AG08396 (cell line): ENCODE data around the gene TMEM154.

Experiments used
- DNase-seq: peaks from one replicate; pipeline ENCODE4 v3.0.0; 2012; ENCODE audit warnings: low spot score, mixed read lengths

TMEM154 gene

DNA sequence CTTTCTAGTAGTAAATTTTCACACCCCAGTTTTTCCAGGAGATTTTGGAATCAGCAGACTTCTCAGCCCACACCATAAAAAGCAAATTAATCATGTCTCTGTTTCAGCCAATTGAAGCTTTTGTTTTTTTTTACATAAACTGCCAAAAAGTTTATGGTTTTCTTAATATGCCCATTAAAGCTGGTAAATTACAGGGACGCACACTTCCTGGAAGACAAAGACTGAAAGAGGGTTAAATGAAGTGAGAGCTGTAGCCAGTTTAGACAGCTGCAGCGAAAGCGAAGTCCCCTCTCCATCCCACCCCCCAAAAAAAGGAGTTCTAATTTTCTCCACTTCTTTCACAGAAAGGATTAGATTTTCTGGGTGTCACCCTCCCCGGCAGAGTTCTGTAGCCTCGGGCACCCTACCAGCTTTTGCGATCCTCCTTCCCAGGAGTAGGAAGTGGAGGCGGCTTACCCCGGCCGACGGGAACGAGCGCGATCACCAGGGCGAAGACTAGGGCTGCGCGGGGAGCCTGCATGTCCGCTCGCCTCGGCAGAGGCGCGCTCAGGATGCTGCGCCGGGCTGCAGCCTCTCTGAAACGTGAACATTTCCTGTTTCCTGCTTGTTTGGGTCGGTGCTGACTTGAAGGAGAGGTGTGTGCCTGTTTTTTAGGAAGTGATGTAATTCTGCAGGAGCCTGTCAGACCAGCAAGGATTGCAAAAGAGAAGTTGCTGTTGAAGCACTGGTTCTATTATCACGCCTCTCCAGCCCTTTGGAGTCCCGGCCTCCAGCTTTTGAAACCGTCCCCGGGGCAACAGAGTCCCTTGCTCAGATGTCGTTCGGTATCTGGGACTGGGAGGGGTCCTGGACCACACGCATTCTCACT lies at the start of gene TMEM154:
TMEM154 (minus strand) TSS at position 584 of the 868 bp plus-strand sequence; CDS start at position 520, 64 bp downstream.
- peak; percentile 41 for DNase-seq

GRCh38 chr4:152729466-152729865 lies 49.7 kb upstream of the TMEM154 start:
- peak; percentile 16 for DNase-seq

DNA sequence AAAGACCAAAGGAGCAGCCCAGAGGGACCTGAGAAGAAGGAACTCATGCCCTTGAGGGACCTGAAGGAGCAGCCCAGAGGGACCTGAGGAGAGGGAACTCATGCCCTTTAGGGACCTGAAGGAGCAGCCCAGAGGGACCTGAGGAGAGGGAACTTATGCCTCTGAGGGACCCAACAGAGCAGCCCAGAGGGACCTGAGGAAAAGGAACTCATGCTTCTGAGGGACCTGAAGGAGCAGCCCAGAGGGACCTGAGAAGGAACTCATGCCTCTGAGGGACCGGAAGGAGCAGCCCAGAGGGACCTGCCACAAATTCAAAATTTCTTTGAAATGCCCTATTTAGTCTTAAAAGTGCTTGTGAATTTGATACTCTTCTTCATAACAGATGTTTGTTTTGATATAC lies 48.5 kb upstream of the TMEM154 start:
- DNase-seq = no peak

DNA sequence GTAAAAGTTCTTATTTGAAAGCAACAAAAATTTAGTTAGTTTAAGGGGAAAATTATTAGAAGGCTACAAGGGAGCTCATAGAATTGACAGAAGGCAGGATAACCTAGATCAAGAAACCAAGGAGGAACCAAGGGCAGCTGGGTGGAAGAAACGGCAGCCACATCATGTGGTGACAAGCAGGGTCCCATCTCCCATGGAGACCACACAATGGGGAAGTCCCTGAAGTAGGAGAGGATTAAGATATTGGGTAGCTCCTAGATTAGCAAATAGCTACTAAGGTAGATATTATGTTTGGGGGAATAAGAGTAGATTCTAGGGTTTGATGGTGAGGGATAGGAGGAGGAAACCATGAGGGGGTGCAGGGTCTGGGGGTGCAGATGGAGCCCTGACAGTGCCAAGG lies 48.0 kb upstream of the TMEM154 start:
- no peak for DNase-seq

DNA sequence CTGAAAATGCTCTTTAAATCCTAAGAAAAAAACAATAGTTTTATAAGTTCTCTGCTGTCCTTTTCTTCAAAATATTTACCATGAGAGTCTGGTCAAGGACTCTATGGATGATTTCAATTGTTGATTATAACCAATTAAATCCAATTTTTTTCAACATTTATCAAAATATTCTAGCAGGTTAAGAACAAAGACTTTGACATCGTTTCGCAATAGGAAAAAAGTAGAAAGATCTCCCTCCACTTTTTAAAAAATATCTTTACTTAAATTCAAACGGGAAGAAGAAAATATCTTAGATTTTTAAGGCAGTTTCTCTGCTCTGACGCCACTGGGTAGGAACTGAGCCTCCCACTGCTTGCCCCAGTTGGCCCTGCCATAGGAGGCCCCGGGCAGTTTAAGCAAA lies 44.7 kb upstream of the TMEM154 start:
- no peak for DNase-seq

DNA sequence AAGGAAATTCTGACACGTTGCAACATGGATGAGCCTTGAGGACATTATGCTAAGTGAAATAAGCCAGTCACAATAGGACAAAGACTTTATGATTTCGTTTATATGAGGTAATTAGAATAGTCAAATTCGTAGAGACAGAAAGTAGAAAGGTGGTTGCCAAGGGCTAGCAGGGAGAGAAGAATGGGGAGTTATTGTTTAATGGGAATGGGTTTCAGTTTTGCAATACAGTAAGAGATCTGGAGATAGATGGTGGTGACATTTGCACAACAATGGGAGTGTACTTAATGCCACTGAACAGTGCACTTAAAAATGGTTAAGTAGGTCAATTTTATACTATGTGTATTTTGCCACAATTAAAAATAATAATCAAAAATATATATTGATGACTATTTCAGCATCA lies 43.4 kb upstream of the TMEM154 start:
- DNase-seq = no peak

DNA sequence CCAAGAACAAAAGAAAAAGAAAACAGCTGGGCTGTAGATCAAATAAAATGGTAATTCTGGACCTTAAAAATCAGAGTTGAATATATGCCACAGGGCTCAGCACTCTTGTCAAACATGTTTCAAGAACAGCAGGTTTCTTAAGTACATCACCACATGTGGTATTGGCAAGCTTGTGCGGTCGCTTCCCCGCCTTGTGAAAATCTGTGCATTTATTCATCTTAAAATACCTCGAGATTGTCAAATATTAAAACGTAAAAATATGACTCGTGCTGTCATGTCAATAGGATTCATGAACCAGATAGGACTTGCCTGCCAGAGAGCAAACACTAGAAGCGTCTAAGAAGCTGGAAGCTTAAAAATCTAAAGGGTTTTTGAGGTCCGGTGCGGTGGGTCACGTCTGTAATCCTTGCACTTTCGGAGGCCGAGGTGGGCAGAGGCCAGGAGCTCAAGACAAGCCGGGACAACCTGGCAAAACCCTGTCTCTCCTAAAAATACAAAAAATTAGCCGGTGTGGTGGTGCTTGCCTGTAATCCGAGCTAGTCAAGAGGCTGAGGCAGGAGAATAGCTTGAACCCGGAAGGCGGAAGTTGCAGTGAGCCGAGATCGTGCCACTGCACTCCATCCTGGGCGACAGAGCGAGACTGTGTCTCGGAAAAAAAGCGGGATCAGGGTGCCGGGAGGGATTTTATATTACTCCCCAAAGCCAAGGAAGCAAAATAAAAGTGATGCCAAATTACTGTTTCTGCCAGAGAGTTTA lies 40.2 kb upstream of the TMEM154 start:
- no peak for DNase-seq

GRCh38 chr4:152719291-152719690 lies 39.5 kb upstream of the TMEM154 start:
- no peak for DNase-seq

DNA sequence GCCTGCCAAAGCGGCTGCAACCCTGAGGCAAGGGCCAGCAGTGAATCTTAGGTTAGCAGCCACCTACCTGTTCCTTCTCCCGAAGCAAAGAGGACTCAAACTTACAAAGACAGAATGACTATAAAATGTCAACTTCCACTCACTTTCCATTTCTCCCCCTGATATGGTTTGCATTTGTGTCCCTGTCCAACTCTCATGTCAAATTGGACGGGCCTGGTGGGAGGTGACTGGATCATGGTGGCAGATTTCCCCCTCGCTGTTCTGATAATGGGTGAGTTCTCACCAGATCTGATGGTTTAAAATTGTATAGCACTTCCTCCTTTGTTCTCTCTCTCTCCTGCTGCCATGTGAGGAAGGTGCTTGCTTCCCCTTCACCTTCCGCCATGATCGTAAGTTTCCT lies 35.3 kb upstream of the TMEM154 start:
- no peak for DNase-seq

- no peak for DNase-seq
Observed at GRCh38 chr4:152713951-152714705, 34.3 kb upstream of the TMEM154 start.

GRCh38 chr4:152709675-152710438 lies 30.1 kb upstream of the TMEM154 start:
- DNase-seq = no peak

- DNase-seq = no peak
Observed at GRCh38 chr4:152708796-152709195, 29.0 kb upstream of the TMEM154 start.

- no peak for DNase-seq
Observed at GRCh38 chr4:152708361-152708760, 28.6 kb upstream of the TMEM154 start.

DNA sequence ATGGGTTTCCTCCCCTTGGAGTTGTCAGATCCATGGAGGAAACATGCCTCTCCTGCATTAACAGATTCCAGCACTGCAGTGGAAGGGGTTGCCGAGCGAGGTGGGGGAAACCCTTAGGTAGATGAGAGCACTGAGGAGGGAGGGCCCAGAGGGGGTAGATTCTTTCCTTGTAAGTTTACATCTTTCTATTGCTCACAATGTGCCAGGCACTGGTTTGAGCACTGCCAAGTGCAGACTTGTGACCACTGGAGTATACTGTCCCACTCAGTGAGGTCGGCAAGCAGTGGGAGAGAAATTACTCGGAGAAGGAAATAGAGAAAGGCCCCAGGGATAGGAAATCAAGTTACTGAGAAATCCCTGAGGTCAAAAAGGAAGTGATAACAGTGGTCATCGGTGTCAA lies 27.8 kb upstream of the TMEM154 start:
- no peak for DNase-seq

DNA sequence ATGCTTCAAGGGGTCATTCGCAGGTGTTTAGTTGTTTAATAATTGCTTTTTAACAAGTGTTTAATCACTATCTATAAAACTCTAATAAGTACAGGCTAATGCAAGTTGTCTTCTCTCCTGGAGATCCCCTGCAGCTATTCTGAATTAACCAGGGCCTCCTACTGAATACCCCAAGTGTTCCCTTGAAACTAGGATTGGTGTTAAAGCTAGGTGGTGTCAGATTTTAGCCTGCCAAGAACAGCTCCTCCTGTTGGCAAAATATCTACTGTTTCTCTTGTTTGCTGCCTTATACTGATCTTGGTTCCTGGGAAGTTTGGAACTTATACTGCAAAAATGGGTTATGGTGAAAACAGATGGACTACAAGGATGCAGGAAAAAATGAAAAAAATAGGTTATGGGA lies 26.1 kb upstream of the TMEM154 start:
- no peak for DNase-seq

DNA sequence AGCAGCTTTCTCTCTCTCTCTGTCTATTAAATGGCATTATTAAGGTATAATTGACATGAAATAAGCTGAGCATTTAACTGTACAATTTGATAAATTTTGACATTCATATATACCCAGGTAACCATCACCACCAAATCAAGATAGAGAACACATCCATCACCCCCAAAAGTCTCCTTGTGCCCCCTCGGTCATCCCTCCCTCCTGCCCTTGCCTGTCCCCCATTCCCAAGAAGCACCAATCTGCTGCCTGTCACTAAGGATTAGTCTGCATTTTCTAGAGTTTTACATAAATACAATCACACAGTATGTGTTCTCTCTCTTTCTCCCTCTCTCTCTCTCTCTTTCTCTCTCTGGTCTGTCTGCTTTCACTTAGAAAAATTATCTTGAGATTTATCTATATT lies 25.0 kb upstream of the TMEM154 start:
- DNase-seq = no peak

- no peak for DNase-seq
Observed at GRCh38 chr4:152700151-152700550, 20.4 kb upstream of the TMEM154 start.

- DNase-seq = no peak
Observed at GRCh38 chr4:152699313-152699712, 19.5 kb upstream of the TMEM154 start.

DNA sequence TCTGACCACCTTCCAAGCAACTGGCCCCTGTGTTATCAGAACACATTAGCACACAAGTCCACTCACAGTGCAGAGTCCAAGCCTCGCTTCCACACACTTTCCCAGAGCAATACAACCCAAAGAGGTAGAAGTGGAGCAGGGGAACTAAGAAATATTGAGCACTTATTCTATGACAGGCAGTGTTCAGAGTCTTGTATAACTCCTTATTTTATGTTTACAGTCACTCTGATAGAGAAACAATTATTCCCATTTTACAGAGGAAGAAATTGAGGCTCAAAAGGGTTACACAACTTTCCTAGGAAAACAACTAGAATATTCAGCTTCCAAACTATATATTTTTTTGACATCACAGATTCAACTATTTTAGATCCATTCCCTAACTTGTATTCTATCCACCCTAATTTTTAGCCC lies 18.3 kb upstream of the TMEM154 start:
- DNase-seq = no peak

DNA sequence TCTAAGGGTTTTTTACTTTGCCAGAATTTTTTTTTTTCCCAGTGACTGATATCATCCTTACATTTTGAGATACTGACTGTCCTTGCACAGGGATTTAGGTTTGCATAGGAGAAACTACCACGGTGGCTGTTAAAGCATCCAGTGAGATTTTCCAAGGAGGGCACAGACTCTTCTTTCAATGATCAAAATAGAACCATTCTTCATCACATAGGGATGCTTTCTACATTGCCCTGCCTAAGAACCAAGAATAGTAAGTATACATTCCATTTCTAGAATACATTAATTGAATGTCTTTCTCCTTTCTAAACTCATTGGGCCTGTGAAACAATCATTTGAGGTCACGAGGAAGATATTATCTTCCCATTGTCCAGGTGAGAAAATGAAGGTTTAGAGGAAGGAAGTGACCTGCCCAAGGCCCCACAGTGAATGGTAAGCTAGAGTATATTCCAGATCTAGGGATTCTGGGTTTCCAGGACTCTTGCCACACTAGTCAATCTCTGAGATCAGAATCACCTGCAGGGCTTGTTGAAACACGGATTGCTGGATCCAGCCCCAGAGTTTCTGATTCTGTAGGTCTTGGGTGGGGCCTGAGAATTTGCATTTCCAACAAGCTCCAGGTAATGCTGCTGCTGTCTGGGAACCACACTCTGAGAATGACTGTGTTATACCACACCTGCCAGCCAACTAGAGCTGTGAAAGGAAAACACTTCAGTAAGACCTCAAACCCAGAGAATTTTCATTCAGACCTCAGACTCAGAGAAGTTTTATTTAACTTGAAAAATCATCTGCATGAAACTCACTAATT lies 17.7 kb upstream of the TMEM154 start:
- no peak for DNase-seq

GRCh38 chr4:152696764-152697261 lies 17.0 kb upstream of the TMEM154 start:
- no peak for DNase-seq
